ENCODE measurements around the gene RORC. TPM values are rescaled to one million over a fixed set of nuclear protein-coding genes. Genes with fewer than 3 reads are reported as not detected.
"Not testable (repeated sequence)": the region's sequence is repeated elsewhere in the genome, so short reads cannot be mapped to it uniquely, and the experiment has no call there.

Gene RORC
- total and polyA plus RNA-seq, 8 donors = 11.9 to 36.7 (median 23.1) TPM

- 68 to 75% methylated on average over 2 of the region's 2 CpGs for WGBS, 2 donors
- TF ChIP-seq CTCF (IDR thresholded peaks at IDR 0.05) = no peak
- DNase-seq = no peak
- peak in 1 of 4 donors; percentile 29 for ATAC-seq
- intact Hi-C loops (cut with DNase I) = no loop called here
- Histone ChIP-seq H3K9me3 (no peaks in the 10 kb centered on the region), H3K27me3 (no peaks in the 10 kb centered on the region), H3K4me3 (no peak overlapping the region), H3K4me1 (no peaks in the 10 kb centered on the region), H3K36me3 (no peaks in the 10 kb centered on the region), H3K27ac (no peak overlapping the region)
- no peak for FAIRE-seq
Observed at GRCh38 chr1:151783796-151784195, 47.8 kb downstream of the RORC start.

- WGBS, 2 donors = 87 to 93% methylated on average over 3 of the region's 3 CpGs
- intact Hi-C loops (cut with DNase I) = no loop called here
- no peak for TF ChIP-seq CTCF (IDR thresholded peaks at IDR 0.05)
Observed at GRCh38 chr1:151782741-151783140, 48.9 kb downstream of the RORC start.

GRCh38 chr1:151782026-151782425 is 49.6 kb downstream of the RORC start:
- H3K27ac ChIP-seq; H3K4me3 ChIP-seq; H3K4me1 ChIP-seq; intact Hi-C loops (cut with DNase I); ATAC-seq; DNase-seq; H3K27me3 ChIP-seq; FAIRE-seq; H3K9me3 ChIP-seq; H3K36me3 ChIP-seq: not testable (repeated sequence)
- 78 to 79% methylated on average over 5 of the region's 5 CpGs for WGBS, 2 donors

More at GRCh38 chr1:151782741-151783140, 48.9 kb downstream of the RORC start:
- H3K4me1 ChIP-seq = no peaks in the 10 kb centered on the region
- H3K27me3 ChIP-seq = no peaks in the 10 kb centered on the region
- no peaks in the 10 kb centered on the region for H3K36me3 ChIP-seq
- ATAC-seq (no peak), FAIRE-seq (no peak), DNase-seq (no peak)
- H3K4me3 ChIP-seq = no peak overlapping the region
- H3K9me3 ChIP-seq = no peaks in the 10 kb centered on the region
- no peak overlapping the region for H3K27ac ChIP-seq

- not testable (repeated sequence) for FAIRE-seq
- WGBS, 2 donors = 95 to 97% methylated on average over 5 of the region's 5 CpGs
Observed at GRCh38 chr1:151780736-151781135, 50.9 kb downstream of the RORC start.

GRCh38 chr1:151779852-151780251 is 51.8 kb downstream of the RORC start:
- H3K36me3 ChIP-seq = no peaks in the 10 kb centered on the region
- H3K4me1 ChIP-seq = no peaks in the 10 kb centered on the region
- no peak overlapping the region for H3K4me3 ChIP-seq
- no peak for FAIRE-seq
- DNase-seq = no peak
- ATAC-seq = no peak
- H3K27ac ChIP-seq = no peak overlapping the region
- H3K27me3 ChIP-seq = no peaks in the 10 kb centered on the region
- intact Hi-C loops (cut with DNase I) = loop anchor here in 1 of 3 donors (10.0 kb wide), 1 partner anchor 45 kb away; no protein-coding TSS in a partner anchor
- 84 to 86% methylated on average over 4 of the region's 4 CpGs for WGBS, 2 donors
- TF ChIP-seq CTCF (IDR thresholded peaks at IDR 0.05) = no peak
- no peaks in the 10 kb centered on the region for H3K9me3 ChIP-seq

More at GRCh38 chr1:151780736-151781135, 50.9 kb downstream of the RORC start:
- intact Hi-C loops (cut with DNase I); DNase-seq; H3K4me1 ChIP-seq; H3K27me3 ChIP-seq; H3K27ac ChIP-seq; H3K36me3 ChIP-seq; ATAC-seq; H3K4me3 ChIP-seq; H3K9me3 ChIP-seq: not testable (repeated sequence)

- Histone ChIP-seq H3K36me3 (no peaks in the 10 kb centered on the region), H3K27ac (no peak overlapping the region), H3K9me3 (no peaks in the 10 kb centered on the region), H3K4me1 (no peaks in the 10 kb centered on the region), H3K4me3 (no peak overlapping the region), H3K27me3 (no peaks in the 10 kb centered on the region)
- WGBS, 2 donors = 71 to 96% methylated on average over 4 of the region's 4 CpGs
- no peak for TF ChIP-seq CTCF (IDR thresholded peaks at IDR 0.05)
- intact Hi-C loops (cut with DNase I) = loop anchor here in 1 of 3 donors (10.0 kb wide), 1 partner anchor 47 kb away; no protein-coding TSS in a partner anchor
- DNase-seq (no peak), FAIRE-seq (no peak), ATAC-seq (no peak)
Observed at GRCh38 chr1:151777317-151777716, 54.3 kb downstream of the RORC start.

Data from pancreas (tissue), 10 donors.